Activated CD4-positive, alpha-beta memory T cell treated with anti-CD3 and anti-CD28 coated beads for 36 hours (primary cell): Measurements from ENCODE around the gene NKAIN2. TPM values are rescaled to one million over a fixed set of nuclear protein-coding genes. Genes with fewer than 3 reads are reported as not detected.
"Not testable (repeated sequence)": the region's sequence is repeated elsewhere in the genome, so short reads cannot be mapped to it uniquely, and the experiment has no call there.

Source experiments
- CTCF ChIA-PET: fragments of 350-600 bp; sonication (Branson Sonifier 250); formaldehyde crosslinking; loops from one replicate; lab custom pipeline; 2021; ENCODE audit warnings: antibody characterized with exemption, inconsistent platforms; lab: Charles Lee
- POLR2A ChIA-PET: fragments of 350-600 bp; sonication (Branson Sonifier 250); formaldehyde crosslinking; loops from one replicate; lab custom pipeline; 2021; ENCODE audit warnings: antibody characterized with exemption; lab: Charles Lee
- DNase-seq: peaks from one replicate; pipeline ENCODE4 v3.0.0-alpha.2; 2020
- H3K27ac Mint-ChIP-seq: one replicate; pipeline ENCODE4 v1.8.0; 2021; ENCODE audit warnings: mixed read lengths
- H3K27me3 Mint-ChIP-seq: one replicate; pipeline ENCODE4 v1.8.0; 2021; ENCODE audit warnings: mixed read lengths
- H3K36me3 Mint-ChIP-seq: one replicate; pipeline ENCODE4 v1.8.0; 2021; ENCODE audit warnings: mixed read lengths
- H3K4me1 Mint-ChIP-seq: one replicate; pipeline ENCODE4 v1.8.0; 2021; ENCODE audit warnings: low read depth, mixed read lengths
- H3K4me3 Mint-ChIP-seq: one replicate; pipeline ENCODE4 v1.8.0; 2021; ENCODE audit warnings: mild to moderate bottlenecking, mixed read lengths
- H3K9me3 Mint-ChIP-seq: one replicate; pipeline ENCODE4 v1.8.0; 2021; ENCODE audit warnings: mixed read lengths
- intact Hi-C: fragments of 100-400 bp; cut with micrococcal nuclease; formaldehyde crosslinking; loops from one replicate; pipeline ENCODE4 v1.15.1; 2023
- total RNA-seq, 2 experiments: library from RNA; stranded (reverse); gene quantifications; one replicate each; pipeline ENCODE4 v1.2.3, GENCODE V29; 2021

NKAIN2 gene
- total RNA-seq, 2 experiments from 2014 or later, result not detected

GRCh38 chr6:124233221-124233620 is 429.6 kb downstream of the NKAIN2 start:
- no peak for DNase-seq
- ChIA-PET CTCF (no interaction called here), POLR2A (no interaction called here)
- Mint-ChIP-seq H3K4me3 (no peak overlapping the region), H3K27ac (no peak overlapping the region), H3K9me3 (peaks cover 18% of the 10 kb centered on the region), H3K27me3 (no peaks in the 10 kb centered on the region), H3K36me3 (no peaks in the 10 kb centered on the region), H3K4me1 (no peaks in the 10 kb centered on the region)
- intact Hi-C loops, result no loop called here

- H3K27me3 Mint-ChIP-seq, result no peaks in the 10 kb centered on the region
- no peak overlapping the region for H3K4me3 Mint-ChIP-seq
- H3K27ac Mint-ChIP-seq, result no peak overlapping the region
- no peak for DNase-seq
- ChIA-PET CTCF (no interaction called here), POLR2A (no interaction called here)
- no peaks in the 10 kb centered on the region for H3K36me3 Mint-ChIP-seq
- H3K9me3 Mint-ChIP-seq, result peaks cover 18% of the 10 kb centered on the region
- no peaks in the 10 kb centered on the region for H3K4me1 Mint-ChIP-seq
- intact Hi-C loops, result no loop called here
Measured at GRCh38 chr6:124234801-124235200, 431.1 kb downstream of the NKAIN2 start.

- DNase-seq, result no peak
- no peak overlapping the region for H3K4me3 Mint-ChIP-seq
- H3K4me1 Mint-ChIP-seq, result no peaks in the 10 kb centered on the region
- H3K9me3 Mint-ChIP-seq, result peaks cover 20% of the 10 kb centered on the region
- POLR2A ChIA-PET, result no interaction called here
- intact Hi-C loops, result no loop called here
- H3K27ac Mint-ChIP-seq, result no peak overlapping the region
- H3K27me3 Mint-ChIP-seq, result no peaks in the 10 kb centered on the region
- no peaks in the 10 kb centered on the region for H3K36me3 Mint-ChIP-seq
- CTCF ChIA-PET, result no interaction called here
Measured at GRCh38 chr6:124237911-124238310, 434.2 kb downstream of the NKAIN2 start.

GRCh38 chr6:124238408-124238807 is 434.7 kb downstream of the NKAIN2 start:
- POLR2A ChIA-PET, H3K4me1 Mint-ChIP-seq, CTCF ChIA-PET, DNase-seq, H3K4me3 Mint-ChIP-seq, H3K27ac Mint-ChIP-seq, H3K27me3 Mint-ChIP-seq, H3K36me3 Mint-ChIP-seq, intact Hi-C loops: not testable (repeated sequence)
- H3K9me3 Mint-ChIP-seq, result peaks cover 17% of the 10 kb centered on the region

- Mint-ChIP-seq H3K27me3 (no peaks in the 10 kb centered on the region), H3K27ac (no peak overlapping the region), H3K4me3 (no peak overlapping the region), H3K4me1 (no peaks in the 10 kb centered on the region), H3K36me3 (no peaks in the 10 kb centered on the region), H3K9me3 (peaks cover 6% of the 10 kb centered on the region)
- DNase-seq, result no peak
- POLR2A ChIA-PET, result no interaction called here
- intact Hi-C loops, result no loop called here
- CTCF ChIA-PET, result no interaction called here
Measured at GRCh38 chr6:124254941-124255685, 451.4 kb downstream of the NKAIN2 start.

- POLR2A ChIA-PET, result no interaction called here
- Mint-ChIP-seq H3K4me3 (no peak overlapping the region), H3K27me3 (no peaks in the 10 kb centered on the region), H3K9me3 (peaks cover 3% of the 10 kb centered on the region), H3K36me3 (no peaks in the 10 kb centered on the region), H3K4me1 (no peaks in the 10 kb centered on the region), H3K27ac (no peak overlapping the region)
- CTCF ChIA-PET, result no interaction called here
- intact Hi-C loops, result no loop called here
- no peak for DNase-seq
Measured at GRCh38 chr6:124260337-124260736, 456.7 kb downstream of the NKAIN2 start.

GRCh38 chr6:124269733-124270132 is 466.1 kb downstream of the NKAIN2 start:
- ChIA-PET CTCF (no interaction called here), POLR2A (no interaction called here)
- no peaks in the 10 kb centered on the region for H3K27me3 Mint-ChIP-seq
- peaks cover 9% of the 10 kb centered on the region for H3K9me3 Mint-ChIP-seq
- H3K4me3 Mint-ChIP-seq, result no peak overlapping the region
- no peaks in the 10 kb centered on the region for H3K4me1 Mint-ChIP-seq
- H3K27ac Mint-ChIP-seq, result no peak overlapping the region
- H3K36me3 Mint-ChIP-seq, result no peaks in the 10 kb centered on the region
- no peak for DNase-seq
- intact Hi-C loops, result no loop called here

GRCh38 chr6:124273701-124274100 is 470.0 kb downstream of the NKAIN2 start:
- H3K4me1 Mint-ChIP-seq, result no peaks in the 10 kb centered on the region
- H3K9me3 Mint-ChIP-seq, result peaks cover 6% of the 10 kb centered on the region
- no peaks in the 10 kb centered on the region for H3K27me3 Mint-ChIP-seq
- intact Hi-C loops, result no loop called here
- no peak for DNase-seq
- ChIA-PET POLR2A (no interaction called here), CTCF (no interaction called here)
- H3K36me3 Mint-ChIP-seq, result no peaks in the 10 kb centered on the region
- H3K27ac Mint-ChIP-seq, result no peak overlapping the region
- no peak overlapping the region for H3K4me3 Mint-ChIP-seq

GRCh38 chr6:124282541-124282940 is 478.9 kb downstream of the NKAIN2 start:
- Mint-ChIP-seq H3K27ac (no peak overlapping the region), H3K4me3 (no peak overlapping the region), H3K9me3 (peaks cover 3% of the 10 kb centered on the region), H3K36me3 (no peaks in the 10 kb centered on the region), H3K27me3 (no peaks in the 10 kb centered on the region), H3K4me1 (no peaks in the 10 kb centered on the region)
- ChIA-PET POLR2A (no interaction called here), CTCF (no interaction called here)
- intact Hi-C loops, result no loop called here
- no peak for DNase-seq

- H3K9me3 Mint-ChIP-seq, result peaks cover 3% of the 10 kb centered on the region
- H3K27me3 Mint-ChIP-seq, result no peaks in the 10 kb centered on the region
- DNase-seq, result no peak
- no peak overlapping the region for H3K27ac Mint-ChIP-seq
- POLR2A ChIA-PET, result no interaction called here
- H3K4me1 Mint-ChIP-seq, result no peaks in the 10 kb centered on the region
- H3K4me3 Mint-ChIP-seq, result no peak overlapping the region
- intact Hi-C loops, result no loop called here
- no peaks in the 10 kb centered on the region for H3K36me3 Mint-ChIP-seq
- CTCF ChIA-PET, result no interaction called here
Measured at GRCh38 chr6:124283486-124283885, 479.8 kb downstream of the NKAIN2 start.

- CTCF ChIA-PET, result no interaction called here
- Mint-ChIP-seq H3K27ac (no peak overlapping the region), H3K27me3 (no peaks in the 10 kb centered on the region), H3K4me3 (no peak overlapping the region), H3K9me3 (peaks cover 3% of the 10 kb centered on the region), H3K36me3 (no peaks in the 10 kb centered on the region), H3K4me1 (no peaks in the 10 kb centered on the region)
- POLR2A ChIA-PET, result no interaction called here
- DNase-seq, result no peak
- intact Hi-C loops, result no loop called here
Measured at GRCh38 chr6:124285146-124285545, 481.5 kb downstream of the NKAIN2 start.

GRCh38 chr6:124294574-124295200 is 491.0 kb downstream of the NKAIN2 start:
- H3K9me3 Mint-ChIP-seq, result no peaks in the 10 kb centered on the region
- H3K36me3 Mint-ChIP-seq, result no peaks in the 10 kb centered on the region
- H3K4me1 Mint-ChIP-seq, result no peaks in the 10 kb centered on the region
- DNase-seq, result no peak
- ChIA-PET POLR2A (no interaction called here), CTCF (no interaction called here)
- intact Hi-C loops, result no loop called here
- no peak overlapping the region for H3K27ac Mint-ChIP-seq
- H3K27me3 Mint-ChIP-seq, result no peaks in the 10 kb centered on the region
- H3K4me3 Mint-ChIP-seq, result no peak overlapping the region

- H3K4me1 Mint-ChIP-seq, result no peaks in the 10 kb centered on the region
- no peak overlapping the region for H3K27ac Mint-ChIP-seq
- no peaks in the 10 kb centered on the region for H3K36me3 Mint-ChIP-seq
- no peaks in the 10 kb centered on the region for H3K27me3 Mint-ChIP-seq
- H3K9me3 Mint-ChIP-seq, result no peaks in the 10 kb centered on the region
- intact Hi-C loops, result no loop called here
- ChIA-PET POLR2A (no interaction called here), CTCF (no interaction called here)
- no peak overlapping the region for H3K4me3 Mint-ChIP-seq
- no peak for DNase-seq
Measured at GRCh38 chr6:124297507-124297906, 493.8 kb downstream of the NKAIN2 start.
